Prostate gland (tissue), 2 donors: ENCODE data around the gene CEMIP.

Experiments
- POLR2A ChIP-seq: fragments of 450-650 bp; IDR thresholded peaks from one replicate; pipeline ENCODE4 v1.6.1; 2016; ENCODE audit warnings: antibody characterized with exemption, mild to moderate bottlenecking
- POLR2AphosphoS5 ChIP-seq: sonication (generic); formaldehyde crosslinking; IDR thresholded peaks from one replicate; pipeline ENCODE4 v1.6.1; 2017; ENCODE audit warnings: antibody characterized with exemption
- TF ChIP-seq, protein P1 (sequence below), 4 experiments: fragments of 200-600 bp in 2 of 4; fragments of 450-650 bp in 2 of 4; sonication (generic) in 2 of 4; IDR thresholded peaks; 1 replicate in 3 of 4; 2 replicates in 1 of 4; pipeline ENCODE4 v1.5.1; 2016 to 2019; ENCODE audit warnings: antibody characterized with exemption in 4 of 4, mild to moderate bottlenecking in 2 of 4, moderate library complexity in 2 of 4

DNA sequence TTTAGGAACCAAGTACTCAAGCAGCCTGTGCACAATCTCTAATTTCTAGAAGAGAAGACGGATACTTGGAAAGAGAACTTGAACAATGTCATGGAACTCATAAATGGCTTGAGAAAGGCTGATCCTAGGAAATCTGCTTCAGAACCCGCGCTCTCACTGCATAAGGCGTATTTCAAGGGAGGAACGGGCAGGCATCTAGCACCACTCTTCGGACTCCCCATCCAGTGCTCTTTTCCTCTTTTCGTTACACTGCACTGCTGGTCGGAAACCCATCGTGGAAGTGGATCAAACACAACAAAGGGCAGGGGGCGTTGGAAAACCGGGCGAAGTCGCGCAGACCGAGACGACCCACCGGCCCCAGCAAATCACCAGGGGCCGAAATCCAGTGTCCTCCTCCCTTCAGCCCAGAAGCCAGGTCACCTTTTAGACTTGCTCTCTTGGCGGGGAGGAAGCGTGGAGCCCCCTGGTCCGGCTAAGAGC is 221.0 kb downstream of the CEMIP start:
- TF ChIP-seq, protein P1, sequence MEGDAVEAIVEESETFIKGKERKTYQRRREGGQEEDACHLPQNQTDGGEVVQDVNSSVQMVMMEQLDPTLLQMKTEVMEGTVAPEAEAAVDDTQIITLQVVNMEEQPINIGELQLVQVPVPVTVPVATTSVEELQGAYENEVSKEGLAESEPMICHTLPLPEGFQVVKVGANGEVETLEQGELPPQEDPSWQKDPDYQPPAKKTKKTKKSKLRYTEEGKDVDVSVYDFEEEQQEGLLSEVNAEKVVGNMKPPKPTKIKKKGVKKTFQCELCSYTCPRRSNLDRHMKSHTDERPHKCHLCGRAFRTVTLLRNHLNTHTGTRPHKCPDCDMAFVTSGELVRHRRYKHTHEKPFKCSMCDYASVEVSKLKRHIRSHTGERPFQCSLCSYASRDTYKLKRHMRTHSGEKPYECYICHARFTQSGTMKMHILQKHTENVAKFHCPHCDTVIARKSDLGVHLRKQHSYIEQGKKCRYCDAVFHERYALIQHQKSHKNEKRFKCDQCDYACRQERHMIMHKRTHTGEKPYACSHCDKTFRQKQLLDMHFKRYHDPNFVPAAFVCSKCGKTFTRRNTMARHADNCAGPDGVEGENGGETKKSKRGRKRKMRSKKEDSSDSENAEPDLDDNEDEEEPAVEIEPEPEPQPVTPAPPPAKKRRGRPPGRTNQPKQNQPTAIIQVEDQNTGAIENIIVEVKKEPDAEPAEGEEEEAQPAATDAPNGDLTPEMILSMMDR (IDR thresholded peaks at IDR 0.05), result no peak
- no peak for TF ChIP-seq POLR2AphosphoS5
- no peak for TF ChIP-seq POLR2A
